H9 (cell line): ENCODE data around the gene GTF2A1. TPM values are rescaled to one million over a fixed set of nuclear protein-coding genes. Genes with fewer than 3 reads are reported as not detected.

Source experiments
- DNase-seq: peaks from one replicate; pipeline ENCODE4 v3.0.0-alpha.2; 2017
- H2AFZ ChIP-seq: one replicate; pipeline ENCODE4 v1.6.1; 2013; ENCODE audit warnings: mild to moderate bottlenecking, low read length, control low read depth, moderate library complexity
- H2AK5ac ChIP-seq: 2 replicates; pipeline ENCODE4 v1.6.1; 2013; ENCODE audit warnings: low read length, control low read depth, mixed read lengths; ENCODE audit not compliant: insufficient read length
- H2BK120ac ChIP-seq: one replicate; pipeline ENCODE4 v1.6.1; 2013; ENCODE audit warnings: low read depth, mild to moderate bottlenecking, low read length, control low read depth, inconsistent platforms; ENCODE audit not compliant: poor library complexity, severe bottlenecking
- H2BK12ac ChIP-seq: 2 replicates; pipeline ENCODE4 v1.6.1; 2013; ENCODE audit warnings: low read length, control low read depth, mixed read lengths, low read depth; ENCODE audit not compliant: insufficient read length
- H2BK15ac ChIP-seq: 2 replicates; pipeline ENCODE4 v1.6.1; 2013; ENCODE audit warnings: low read depth, low read length, control low read depth
- H2BK20ac ChIP-seq: one replicate; pipeline ENCODE4 v1.6.1; 2013; ENCODE audit warnings: low read depth, mild to moderate bottlenecking, low read length, control low read depth, inconsistent platforms; ENCODE audit not compliant: poor library complexity, severe bottlenecking
- H2BK5ac ChIP-seq: 2 replicates; pipeline ENCODE4 v1.6.1; 2013; ENCODE audit warnings: low read length, control low read depth, mixed read lengths; ENCODE audit not compliant: insufficient read length
- H3K14ac ChIP-seq: 2 replicates; pipeline ENCODE4 v1.6.1; 2013; ENCODE audit warnings: low read length, control low read depth; ENCODE audit not compliant: insufficient read depth
- H3K18ac ChIP-seq: 2 replicates; pipeline ENCODE4 v1.6.1; 2013; ENCODE audit warnings: low read depth, mild to moderate bottlenecking, mixed read lengths, low read length, control low read depth; ENCODE audit not compliant: insufficient read length
- H3K23ac ChIP-seq: 2 replicates; pipeline ENCODE4 v1.6.1; 2013; ENCODE audit warnings: low read length, control low read depth, mixed read lengths, low read depth; ENCODE audit not compliant: insufficient read length
- H3K23me2 ChIP-seq: 2 replicates; pipeline ENCODE4 v1.6.1; 2013; ENCODE audit warnings: low read depth, mild to moderate bottlenecking, mixed read lengths, low read length, control low read depth; ENCODE audit not compliant: insufficient read length, poor library complexity, severe bottlenecking
- H3K27ac ChIP-seq: 2 replicates; pipeline ENCODE4 v1.5.1; 2013; ENCODE audit warnings: low read length, control low read depth, mixed read lengths, low read depth; ENCODE audit not compliant: insufficient read length
- H3K27me3 ChIP-seq: 2 replicates; pipeline ENCODE4 v1.6.1; 2013; ENCODE audit warnings: low read length, control low read depth, inconsistent platforms; ENCODE audit not compliant: insufficient read depth
- H3K4ac ChIP-seq: 2 replicates; pipeline ENCODE4 v1.6.1; 2013; ENCODE audit warnings: low read depth, mild to moderate bottlenecking, control low read depth, inconsistent platforms, low read length, moderate library complexity
- H3K4me1 ChIP-seq: 2 replicates; pipeline ENCODE4 v1.6.1; 2013; ENCODE audit warnings: low read length, control low read depth, inconsistent platforms; ENCODE audit not compliant: insufficient read depth
- H3K4me2 ChIP-seq: 2 replicates; pipeline ENCODE4 v1.6.1; 2013; ENCODE audit warnings: low read length, control low read depth, mixed read lengths; ENCODE audit not compliant: insufficient read length, insufficient read depth
- H3K56ac ChIP-seq: 2 replicates; pipeline ENCODE4 v1.6.1; 2013; ENCODE audit warnings: low read depth, mild to moderate bottlenecking, mixed read lengths, low read length, control low read depth; ENCODE audit not compliant: insufficient read length
- H3K79me1 ChIP-seq: 2 replicates; pipeline ENCODE4 v1.6.1; 2013; ENCODE audit warnings: low read depth, mild to moderate bottlenecking, moderate library complexity, low read length, control low read depth, inconsistent platforms; ENCODE audit not compliant: insufficient read depth, poor library complexity, severe bottlenecking
- H3K79me2 ChIP-seq: 2 replicates; pipeline ENCODE4 v1.6.1; 2013; ENCODE audit warnings: low read length, control low read depth, inconsistent platforms; ENCODE audit not compliant: insufficient read depth
- H3K9ac ChIP-seq: 2 replicates; pipeline ENCODE4 v1.6.1; 2013; ENCODE audit warnings: low read length, control low read depth, mixed read lengths; ENCODE audit not compliant: insufficient read length; ENCODE audit errors: extremely low read depth
- H3K9me3 ChIP-seq: one replicate; pipeline ENCODE4 v1.6.1; 2013; ENCODE audit warnings: low read depth, low read length, inconsistent platforms; ENCODE audit not compliant: control insufficient read depth
- H3T11ph ChIP-seq: one replicate; pipeline ENCODE4 v1.6.1; 2013; ENCODE audit warnings: mild to moderate bottlenecking, low read length, control low read depth, inconsistent platforms
- H4K20me1 ChIP-seq: one replicate; pipeline ENCODE4 v1.6.1; 2013; ENCODE audit not compliant: control insufficient read depth, insufficient read length, insufficient read depth
- H4K5ac ChIP-seq: 2 replicates; pipeline ENCODE4 v1.6.1; 2013; ENCODE audit warnings: low read depth, mild to moderate bottlenecking, mixed read lengths, low read length, control low read depth; ENCODE audit not compliant: insufficient read length
- H4K8ac ChIP-seq: replicated peaks from 2 replicates; pipeline ENCODE4 v1.6.1; 2013; ENCODE audit warnings: low read length, control low read depth, mixed read lengths, low read depth; ENCODE audit not compliant: insufficient read length
- H4K91ac ChIP-seq: 2 replicates; pipeline ENCODE4 v1.6.1; 2013; ENCODE audit warnings: low read depth, mild to moderate bottlenecking, moderate library complexity, mixed read lengths, low read length, control low read depth; ENCODE audit not compliant: insufficient read length
- H3K27ac Mint-ChIP-seq, 3 experiments: 2 replicates in 2 of 3; 3 replicates in 1 of 3; pipeline ENCODE4 v1.8.0; 2020 to 2021; ENCODE audit warnings: mixed read lengths in 3 of 3, mild to moderate bottlenecking in 1 of 3, moderate library complexity in 1 of 3
- H3K27me3 Mint-ChIP-seq: 2 replicates; pipeline ENCODE4 v1.8.0; 2021; ENCODE audit warnings: low read depth, mild to moderate bottlenecking, moderate library complexity, mixed read lengths
- H3K36me3 Mint-ChIP-seq, 3 experiments: 2 replicates in 2 of 3; 3 replicates in 1 of 3; pipeline ENCODE4 v1.8.0; 2020 to 2021; ENCODE audit warnings: low read depth in 3 of 3, mixed read lengths in 3 of 3; ENCODE audit not compliant: insufficient read depth in 1 of 3
- H3K4me1 Mint-ChIP-seq, 2 experiments: 2 replicates each; pipeline ENCODE4 v1.8.0; 2020; ENCODE audit warnings: mixed read lengths in 2 of 2
- H3K4me3 Mint-ChIP-seq, 2 experiments: 2 replicates in 1 of 2; 3 replicates in 1 of 2; pipeline ENCODE4 v1.8.0; 2020 to 2021; ENCODE audit warnings: mild to moderate bottlenecking in 2 of 2, mixed read lengths in 2 of 2, moderate library complexity in 1 of 2
- H3K9me3 Mint-ChIP-seq, 2 experiments: 2 replicates in 1 of 2; 3 replicates in 1 of 2; pipeline ENCODE4 v1.8.0; 2020; ENCODE audit warnings: mild to moderate bottlenecking in 2 of 2, mixed read lengths in 2 of 2, moderate library complexity in 1 of 2
- WGBS: extraction: QIAGEN DNeasy Blood & Tissue Kit; methylation state at CpG from one replicate; pipeline ENCODE4 v1.1.7; 2013; ENCODE audit warnings: missing lambda C conversion rate, low lambda C conversion rate, mixed read lengths; ENCODE audit not compliant: insufficient read length; ENCODE audit errors: extremely low coverage; 5-methylcytosine and 5-hydroxymethylcytosine counted together
- total RNA-seq: library from RNA; stranded (reverse); gene quantifications from 2 replicates; pipeline ENCODE4 v1.2.1, GENCODE V29; 2021
- TF ChIP-seq, protein P1 (sequence below): fragments of 200-600 bp; sonication (generic); conservative IDR thresholded peaks from 3 replicates; pipeline ENCODE4 v1.8.0; 2021; ENCODE audit warnings: antibody characterized with exemption, mild to moderate bottlenecking

GTF2A1 gene
- total RNA-seq, 1 experiment from 2014 or later, result 43.0 TPM

DNA sequence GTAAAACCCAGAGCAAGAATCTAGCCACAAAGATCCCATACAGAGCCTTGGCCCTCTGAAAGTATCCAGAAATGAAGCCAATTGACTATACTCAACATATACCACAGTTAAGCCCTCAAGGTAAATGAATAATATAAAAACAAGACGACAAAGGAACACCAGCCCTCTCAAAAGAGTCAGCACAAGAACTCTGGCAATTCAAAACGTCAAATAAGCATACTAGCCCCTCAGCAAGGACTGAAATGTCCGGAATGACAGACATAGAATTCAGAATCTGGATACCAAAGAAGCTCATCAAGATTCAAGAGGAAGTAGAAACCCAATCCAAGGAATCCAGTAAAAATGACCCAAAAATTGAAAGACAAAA is 49.9 kb downstream of the GTF2A1 start:
- no CpG with 5 or more reads among the region's 3 CpGs for WGBS
- no peaks in the 10 kb centered on the region for H3K27me3 ChIP-seq
- H2AFZ ChIP-seq, result no peak overlapping the region
- no peaks in the 10 kb centered on the region for H3K79me1 ChIP-seq
- H4K20me1 ChIP-seq, result peaks cover 2% of the 10 kb centered on the region
- no peak overlapping the region for H3K9ac ChIP-seq
- peak overlapping the region; percentile 83 to 85 for H3K4me3 Mint-ChIP-seq
- no peak overlapping the region for H3K18ac ChIP-seq
- H3K4ac ChIP-seq, result no peak overlapping the region
- TF ChIP-seq, protein P1, sequence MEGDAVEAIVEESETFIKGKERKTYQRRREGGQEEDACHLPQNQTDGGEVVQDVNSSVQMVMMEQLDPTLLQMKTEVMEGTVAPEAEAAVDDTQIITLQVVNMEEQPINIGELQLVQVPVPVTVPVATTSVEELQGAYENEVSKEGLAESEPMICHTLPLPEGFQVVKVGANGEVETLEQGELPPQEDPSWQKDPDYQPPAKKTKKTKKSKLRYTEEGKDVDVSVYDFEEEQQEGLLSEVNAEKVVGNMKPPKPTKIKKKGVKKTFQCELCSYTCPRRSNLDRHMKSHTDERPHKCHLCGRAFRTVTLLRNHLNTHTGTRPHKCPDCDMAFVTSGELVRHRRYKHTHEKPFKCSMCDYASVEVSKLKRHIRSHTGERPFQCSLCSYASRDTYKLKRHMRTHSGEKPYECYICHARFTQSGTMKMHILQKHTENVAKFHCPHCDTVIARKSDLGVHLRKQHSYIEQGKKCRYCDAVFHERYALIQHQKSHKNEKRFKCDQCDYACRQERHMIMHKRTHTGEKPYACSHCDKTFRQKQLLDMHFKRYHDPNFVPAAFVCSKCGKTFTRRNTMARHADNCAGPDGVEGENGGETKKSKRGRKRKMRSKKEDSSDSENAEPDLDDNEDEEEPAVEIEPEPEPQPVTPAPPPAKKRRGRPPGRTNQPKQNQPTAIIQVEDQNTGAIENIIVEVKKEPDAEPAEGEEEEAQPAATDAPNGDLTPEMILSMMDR, result 0 out of 3 replicates have a peak, but pooled peaks have one; percentile 7
- H4K8ac ChIP-seq, result no peak overlapping the region
- H3T11ph ChIP-seq, result no peak overlapping the region
- no peak overlapping the region for H2BK15ac ChIP-seq
- H3K23me2 ChIP-seq, result peaks cover 10% of the 10 kb centered on the region
- H3K79me2 ChIP-seq, result no peaks in the 10 kb centered on the region
- H3K14ac ChIP-seq, result no peak overlapping the region
- no peak overlapping the region for H4K5ac ChIP-seq
- H3K27ac Mint-ChIP-seq, result no peak overlapping the region; a peak in 1 of 7 replicates
- H2AK5ac ChIP-seq, result no peak overlapping the region
- H3K27ac ChIP-seq, result no peak overlapping the region
- no peak overlapping the region for H3K56ac ChIP-seq
- no peak for DNase-seq
- no peak overlapping the region for H4K91ac ChIP-seq
- no peak overlapping the region for H2BK20ac ChIP-seq
- no peaks in the 10 kb centered on the region for H3K9me3 Mint-ChIP-seq
- no peaks in the 10 kb centered on the region for H3K4me1 ChIP-seq
- H2BK5ac ChIP-seq, result no peak overlapping the region
- H3K4me1 Mint-ChIP-seq, result peaks cover 11% of the 10 kb centered on the region in 2 experiments
- no peak overlapping the region for H2BK12ac ChIP-seq
- peaks cover 0 to 5% (median 2%) of the 10 kb centered on the region in 3 experiments; a peak in 2 of 7 replicates for H3K36me3 Mint-ChIP-seq
- no peaks in the 10 kb centered on the region for H3K9me3 ChIP-seq
- H3K23ac ChIP-seq, result no peak overlapping the region
- H3K27me3 Mint-ChIP-seq, result no peaks in the 10 kb centered on the region
- H3K4me2 ChIP-seq, result no peak overlapping the region
- no peak overlapping the region for H2BK120ac ChIP-seq
